Ovary (tissue), 9 donors: Measurements from ENCODE around the gene TMOD4. TPM values are rescaled to one million over a fixed set of nuclear protein-coding genes. Genes with fewer than 3 reads are reported as not detected.

Source experiments
- DNase-seq, 5 donors: peaks; one replicate each; pipeline ENCODE4 v3.0.0-alpha.2; 2019 to 2020
- H3K27ac ChIP-seq, 2 donors: fragments of 200-600 bp; one replicate each; pipeline versions ENCODE4 v1.5.1 to v1.8.0; 2019 to 2022
- H3K27me3 ChIP-seq: fragments of 200-600 bp; one replicate; pipeline ENCODE4 v1.8.0; 2022
- H3K36me3 ChIP-seq: fragments of 200-600 bp; sonication (generic); one replicate; pipeline ENCODE4 v1.5.1; 2019
- H3K4me1 ChIP-seq: one replicate; pipeline ENCODE4 v1.8.1; 2013; ENCODE audit warnings: mild to moderate bottlenecking, moderate library complexity; ENCODE audit not compliant: insufficient read depth
- H3K4me3 ChIP-seq: fragments of 200-600 bp; sonication (generic); one replicate; pipeline ENCODE4 v1.5.1; 2017
- H3K9me3 ChIP-seq, 2 donors: fragments of 200-600 bp in 1 of 2; sonication (generic) in 1 of 2; one replicate each; pipeline versions ENCODE4 v1.5.1 to v1.8.1; 2013 to 2019; ENCODE audit warnings: mild to moderate bottlenecking in 1 of 2, moderate library complexity in 1 of 2
- EP300 ChIP-seq: sonication (generic); formaldehyde crosslinking; IDR thresholded peaks from one replicate; pipeline ENCODE4 v1.6.1; 2017; ENCODE audit warnings: antibody characterized with exemption
- POLR2A ChIP-seq: fragments of 450-650 bp; IDR thresholded peaks from one replicate; pipeline ENCODE4 v1.6.1; 2017; ENCODE audit warnings: antibody characterized with exemption, mild to moderate bottlenecking, moderate library complexity
- WGBS, 3 donors: extraction: QIAGEN DNeasy Blood & Tissue Kit in 1 of 3; methylation state at CpG; one replicate each; pipeline versions ENCODE4 v1.1.5 to v1.1.7; 2013 to 2017; 5-methylcytosine and 5-hydroxymethylcytosine counted together
- intact Hi-C, 4 donors: fragments of 100-400 bp; cut with DNase I; formaldehyde crosslinking; loops; one replicate each; pipeline versions ENCODE4 v1.11.0 to v1.15.1; 2022 to 2023
- polyA plus RNA-seq, 2 donors: library from polyadenylated mRNA; stranded (reverse); fragments of 200-250 nt in 1 of 2; fragments of 350-450 nt in 1 of 2; fragmentation: Illumina TruSeq in 1 of 2; extraction: RNeasy Lipid Tissue Mini Kit (QIAGEN cat#74804) in 1 of 2; gene quantifications; one replicate each; pipeline ENCODE4 v1.2.3, GENCODE V29; 2013 to 2014
- total RNA-seq, 7 donors: library from RNA; depleted of rRNA in 2 of 7; stranded (reverse); fragments of >200 nt in 2 of 7; fragmentation: NEBNext Ultra II Directional in 3 of 7; extraction: Animal tissue kit (Norgen Biotek cat#: 25700) in 3 of 7; gene quantifications; one replicate each; pipeline versions ENCODE4 v1.1.0 to v1.2.4, GENCODE V29; 2016 to 2023
- TF ChIP-seq, protein P1 (sequence below), 3 donors: fragments of 450-650 bp in 2 of 3; fragments of 200-600 bp in 1 of 3; IDR thresholded peaks; one replicate each; pipeline versions ENCODE4 v1.5.1 to v1.8.0; 2016 to 2022; ENCODE audit warnings: antibody characterized with exemption in 3 of 3, mild to moderate bottlenecking in 1 of 3
- donor health status: DM: no; HTN: no; CAD: no; lungs with moderate emphysema.
- donor health status: DM: no; HTN: no; CAD: no.
- donor health status: Bipolar disorder and iron deficiency.
- donor health status: DM: yes; HTN: yes; CAD: no.
- donor health status: DM: no; HTN: no; CAD: no.
- donor health status: DM: yes; HTN: yes; CAD: no.

TMOD4 gene
- total and polyA plus RNA-seq, 9 donors: 0.15 to 1.4 (median 0.72) TPM; not detected in 3

DNA sequence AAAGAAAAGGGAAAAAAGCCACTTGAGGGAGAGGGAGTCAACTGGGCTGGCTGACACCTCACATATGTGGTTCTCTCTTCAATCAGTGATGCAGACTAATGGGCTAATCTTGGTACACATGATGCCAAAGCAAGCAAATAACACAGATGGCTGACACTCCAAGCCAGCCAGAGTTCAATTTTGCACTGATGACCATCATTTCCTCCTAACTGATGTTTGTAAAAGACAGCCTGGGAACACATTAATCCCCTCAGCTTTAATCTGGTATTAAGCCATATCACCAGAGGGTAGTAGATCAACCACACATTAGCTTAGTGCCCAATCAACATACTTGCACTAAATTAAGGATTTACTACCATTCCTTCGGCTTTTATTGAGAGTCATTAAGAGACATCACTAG, 11.4 kb upstream of the TMOD4 start:
- WGBS, 3 donors: 78 to 92% (median 78%) methylated on average over 1 of the region's 1 CpG
- Histone ChIP-seq H3K4me1 (peaks cover 6% of the 10 kb centered on the region), H3K27ac (no peak overlapping the region), H3K36me3 (no peaks in the 10 kb centered on the region), H3K4me3 (no peak overlapping the region), H3K27me3 (no peaks in the 10 kb centered on the region), H3K9me3 (no peaks in the 10 kb centered on the region)
- intact Hi-C loops: no loop called here
- no peak for DNase-seq
- TF ChIP-seq, protein P1, sequence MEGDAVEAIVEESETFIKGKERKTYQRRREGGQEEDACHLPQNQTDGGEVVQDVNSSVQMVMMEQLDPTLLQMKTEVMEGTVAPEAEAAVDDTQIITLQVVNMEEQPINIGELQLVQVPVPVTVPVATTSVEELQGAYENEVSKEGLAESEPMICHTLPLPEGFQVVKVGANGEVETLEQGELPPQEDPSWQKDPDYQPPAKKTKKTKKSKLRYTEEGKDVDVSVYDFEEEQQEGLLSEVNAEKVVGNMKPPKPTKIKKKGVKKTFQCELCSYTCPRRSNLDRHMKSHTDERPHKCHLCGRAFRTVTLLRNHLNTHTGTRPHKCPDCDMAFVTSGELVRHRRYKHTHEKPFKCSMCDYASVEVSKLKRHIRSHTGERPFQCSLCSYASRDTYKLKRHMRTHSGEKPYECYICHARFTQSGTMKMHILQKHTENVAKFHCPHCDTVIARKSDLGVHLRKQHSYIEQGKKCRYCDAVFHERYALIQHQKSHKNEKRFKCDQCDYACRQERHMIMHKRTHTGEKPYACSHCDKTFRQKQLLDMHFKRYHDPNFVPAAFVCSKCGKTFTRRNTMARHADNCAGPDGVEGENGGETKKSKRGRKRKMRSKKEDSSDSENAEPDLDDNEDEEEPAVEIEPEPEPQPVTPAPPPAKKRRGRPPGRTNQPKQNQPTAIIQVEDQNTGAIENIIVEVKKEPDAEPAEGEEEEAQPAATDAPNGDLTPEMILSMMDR (IDR thresholded peaks at IDR 0.05): no peak
- TF ChIP-seq POLR2A: no peak
- no peak for TF ChIP-seq EP300

DNA sequence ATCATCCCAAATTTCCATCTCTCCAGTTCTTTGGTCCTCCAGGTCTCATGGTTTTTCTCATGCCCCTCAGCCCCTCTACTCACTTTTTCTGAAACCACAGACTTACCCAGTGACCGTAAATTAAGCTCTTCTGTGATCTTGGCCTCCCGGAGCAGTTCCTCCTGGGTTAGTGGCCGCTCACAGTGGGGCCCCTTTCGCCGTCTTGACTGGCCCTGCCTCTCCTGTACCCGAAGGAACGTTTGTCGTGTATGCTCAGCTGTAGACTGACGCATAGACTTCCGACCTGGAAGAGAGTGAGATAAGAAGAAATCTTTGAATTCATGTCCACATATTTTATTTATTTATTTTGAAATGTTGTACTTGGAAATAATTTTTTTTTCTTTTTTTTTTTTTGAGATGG, 8.4 kb upstream of the TMOD4 start:
- H3K36me3 ChIP-seq: no peaks in the 10 kb centered on the region
- no peaks in the 10 kb centered on the region for H3K9me3 ChIP-seq
- peaks cover 5% of the 10 kb centered on the region for H3K4me1 ChIP-seq
- H3K27ac ChIP-seq: no peak overlapping the region
- TF ChIP-seq EP300 (no peak), POLR2A (no peak)
- TF ChIP-seq, protein P1 (IDR thresholded peaks at IDR 0.05): no peak
- no peak for DNase-seq
- H3K27me3 ChIP-seq: no peaks in the 10 kb centered on the region
- no peak overlapping the region for H3K4me3 ChIP-seq
- intact Hi-C loops: no loop called here
- 90 to 93% (median 90%) methylated on average over 10 of the region's 10 CpGs for WGBS, 3 donors

DNA sequence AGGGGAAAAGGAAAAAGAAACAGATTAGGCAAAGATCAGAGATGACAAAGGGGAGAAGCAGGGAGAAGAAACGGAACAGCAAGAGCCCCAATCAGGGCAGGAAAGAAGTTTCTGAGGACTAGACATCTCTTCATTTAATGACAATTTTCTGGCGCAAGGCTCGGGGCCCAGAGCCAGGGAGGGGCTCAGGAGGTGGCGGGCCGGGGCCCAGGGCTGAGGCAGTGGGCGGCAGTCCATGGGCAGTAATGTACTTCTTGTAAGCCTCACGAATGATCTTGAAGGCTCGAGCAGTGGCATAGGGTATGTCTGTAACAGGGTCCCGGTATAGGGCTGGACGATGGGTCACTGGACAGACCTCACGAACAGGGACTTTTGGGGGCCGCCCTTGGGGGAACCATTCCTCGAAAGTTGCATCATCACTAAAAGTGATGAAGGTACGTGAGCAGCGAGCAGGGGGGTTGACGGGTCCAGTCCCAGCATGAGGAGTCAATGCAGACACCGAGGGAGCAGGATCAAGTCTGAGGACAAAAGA, 799 bp upstream of the TMOD4 start:
- intact Hi-C loops: no loop called here
- no peak overlapping the region for H3K27ac ChIP-seq

DNA sequence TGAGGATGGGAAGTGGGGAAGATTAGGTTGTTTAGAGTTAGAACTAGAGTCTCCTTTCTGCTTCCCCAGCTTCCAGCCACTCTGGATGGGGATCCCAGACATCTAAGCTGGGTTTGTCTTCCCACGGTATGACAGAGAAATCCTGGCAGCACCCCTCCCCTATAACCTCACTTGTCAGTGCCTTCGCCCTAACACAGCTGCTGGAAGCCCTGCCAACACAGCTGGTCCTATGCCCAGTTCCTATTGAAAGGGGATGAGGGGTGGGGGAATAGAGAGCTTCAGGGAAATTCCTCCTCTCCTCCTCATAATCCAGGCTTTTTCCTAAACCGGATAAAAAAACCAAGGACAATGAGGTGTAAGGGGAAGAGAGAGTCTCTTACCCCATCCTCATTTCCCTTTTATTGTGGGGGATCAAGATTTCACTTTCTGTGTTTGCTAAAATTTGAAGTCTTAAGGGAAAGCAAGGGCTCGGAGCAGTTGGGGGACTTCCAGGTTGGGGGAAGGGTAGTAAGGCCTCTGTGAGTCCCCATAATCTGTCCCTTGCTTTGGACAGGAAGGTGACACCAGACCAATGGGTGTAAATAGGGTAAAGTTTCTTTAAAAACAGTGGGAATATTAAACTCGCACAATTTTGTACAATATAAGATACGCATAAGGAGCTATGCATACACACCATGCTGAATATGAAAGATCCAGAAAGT, 590 bp downstream of the TMOD4 start:
- H3K36me3 ChIP-seq: no peaks in the 10 kb centered on the region

More for the DNA sequence above, 799 bp upstream of the TMOD4 start:
- TF ChIP-seq POLR2A (no peak), EP300 (no peak)
- TF ChIP-seq, protein P1 (IDR thresholded peaks at IDR 0.05): no peak
- no peak overlapping the region for H3K4me3 ChIP-seq
- no peaks in the 10 kb centered on the region for H3K9me3 ChIP-seq
- no peaks in the 10 kb centered on the region for H3K27me3 ChIP-seq
- H3K4me1 ChIP-seq: no peaks in the 10 kb centered on the region
- 89 to 90% (median 89%) methylated on average over 17 of the region's 17 CpGs for WGBS, 3 donors
- no peak for DNase-seq
- H3K36me3 ChIP-seq: no peaks in the 10 kb centered on the region

More for the DNA sequence above, 590 bp downstream of the TMOD4 start:
- Histone ChIP-seq H3K9me3 (no peaks in the 10 kb centered on the region), H3K4me1 (no peaks in the 10 kb centered on the region), H3K27me3 (no peaks in the 10 kb centered on the region), H3K27ac (no peak overlapping the region), H3K4me3 (no peak overlapping the region)
- no peak for DNase-seq
- intact Hi-C loops: no loop called here
- TF ChIP-seq, protein P1 (IDR thresholded peaks at IDR 0.05): no peak
- TF ChIP-seq EP300: no peak
- no peak for TF ChIP-seq POLR2A
- WGBS, 3 donors: 46 to 48% (median 46%) methylated on average over 6 of the region's 6 CpGs
